A549 (cell line): ENCODE data around the gene RTP1.

Experiments used
- CTCF ChIP-seq: fragments of >200 bp; sonication (Bioruptor Twin); formaldehyde crosslinking; IDR thresholded peaks from 3 replicates; pipeline ENCODE4 v1.5.1; 2016
- MAX ChIP-seq: IDR thresholded peaks from 2 replicates; pipeline ENCODE4 v1.6.1; 2012
- RFX5 ChIP-seq: fragments of 450-650 bp; IDR thresholded peaks from 2 replicates; pipeline ENCODE4 v1.7.1; 2014; ENCODE audit warnings: antibody characterized with exemption, mild to moderate bottlenecking, moderate library complexity

- TF ChIP-seq CTCF (no peak), MAX (no peak), RFX5 (no peak)
These were observed 18.2 kb downstream of the RTP1 start for GRCh38 chr3:187215460-187215859.
